Keratinocyte (primary cell): ENCODE measurements around the gene SGSM1. TPM values are rescaled to one million over a fixed set of nuclear protein-coding genes. Genes with fewer than 3 reads are reported as not detected.
"Not testable (repeated sequence)": the region's sequence is repeated elsewhere in the genome, so short reads cannot be mapped to it uniquely, and the experiment has no call there.

Source experiments
- DNase-seq: peaks from one replicate; pipeline ENCODE4 v3.0.0-alpha.2; 2011; ENCODE audit warnings: low read depth, missing footprints, low spot score
- FAIRE-seq: peaks from 2 replicates; lab custom pipeline; 2011; peaks lifted over from hg19 to GRCh38; lab: Jason Lieb, UNC
- H2AFZ ChIP-seq: 2 replicates; pipeline ENCODE4 v1.6.0; 2012; ENCODE audit warnings: low read length, control low read depth, inconsistent platforms; ENCODE audit not compliant: control insufficient read depth
- H3K27ac ChIP-seq: 2 replicates; pipeline ENCODE4 v1.5.1; 2011; ENCODE audit warnings: low read length; ENCODE audit not compliant: control insufficient read depth, insufficient read depth
- H3K27me3 ChIP-seq: 3 replicates; pipeline ENCODE4 v1.6.0; 2011; ENCODE audit warnings: low read length; ENCODE audit not compliant: control insufficient read depth, insufficient read depth; ENCODE audit errors: extremely low read depth
- H3K36me3 ChIP-seq, 2 experiments: 2 replicates in 1 of 2; 3 replicates in 1 of 2; pipeline ENCODE4 v1.5.1; 2011; ENCODE audit warnings: low read length in 2 of 2, mild to moderate bottlenecking in 1 of 2; ENCODE audit not compliant: control insufficient read depth in 2 of 2, insufficient read depth in 2 of 2; ENCODE audit errors: extremely low read depth in 1 of 2
- H3K4me1 ChIP-seq: 3 replicates; pipeline ENCODE4 v1.5.1; 2011; ENCODE audit warnings: low read length; ENCODE audit not compliant: control insufficient read depth, insufficient read depth; ENCODE audit errors: extremely low read depth
- H3K4me2 ChIP-seq: 3 replicates; pipeline ENCODE4 v1.6.0; 2011; ENCODE audit warnings: low read depth, low read length; ENCODE audit not compliant: control insufficient read depth, insufficient read depth; ENCODE audit errors: extremely low read depth
- H3K4me3 ChIP-seq, 3 experiments: fragments of 200-600 bp in 1 of 3; sonication (generic) in 1 of 3; 2 replicates in 2 of 3; 3 replicates in 1 of 3; pipeline ENCODE4 v1.5.1; 2011 to 2016; ENCODE audit warnings: low read length in 3 of 3, mild to moderate bottlenecking in 3 of 3, control low read depth in 2 of 3, inconsistent platforms in 1 of 3, low read depth in 1 of 3, mixed read lengths in 1 of 3, mixed run types in 1 of 3, moderate library complexity in 1 of 3; ENCODE audit not compliant: control insufficient read depth in 2 of 3, insufficient read depth in 2 of 3; ENCODE audit errors: extremely low read depth in 1 of 3
- H3K79me2 ChIP-seq: 2 replicates; pipeline ENCODE4 v1.6.0; 2012; ENCODE audit warnings: low read length; ENCODE audit not compliant: control insufficient read depth, insufficient read depth
- H3K9ac ChIP-seq: 3 replicates; pipeline ENCODE4 v1.6.0; 2011; ENCODE audit warnings: low read length; ENCODE audit not compliant: control insufficient read depth, insufficient read depth; ENCODE audit errors: extremely low read depth
- H3K9me1 ChIP-seq: 3 replicates; pipeline ENCODE4 v1.6.0; 2011; ENCODE audit warnings: low read length; ENCODE audit not compliant: control insufficient read depth, insufficient read depth; ENCODE audit errors: extremely low read depth
- H3K9me3 ChIP-seq: 2 replicates; pipeline ENCODE4 v1.5.1; 2012; ENCODE audit warnings: low read depth, low read length; ENCODE audit not compliant: control insufficient read depth
- H4K20me1 ChIP-seq: 3 replicates; pipeline ENCODE4 v1.6.0; 2011; ENCODE audit warnings: low read length; ENCODE audit not compliant: control insufficient read depth, insufficient read depth; ENCODE audit errors: extremely low read depth
- CTCF ChIP-seq, 3 experiments: IDR thresholded peaks in 1 of 3; conservative IDR thresholded peaks in 1 of 3; optimal IDR thresholded peaks in 1 of 3; 2 replicates in 2 of 3; 3 replicates in 1 of 3; pipeline versions ENCODE3 to v1.5.1; 2011; ENCODE audit warnings: low read length in 3 of 3, mild to moderate bottlenecking in 3 of 3, moderate library complexity in 2 of 3, control low read depth in 1 of 3, inconsistent platforms in 1 of 3; ENCODE audit not compliant: insufficient read depth in 2 of 3; ENCODE audit errors: extremely low read depth in 1 of 3
- EZH2 ChIP-seq: IDR thresholded peaks from one replicate; pipeline ENCODE4 v1.6.1; 2012; ENCODE audit warnings: inconsistent platforms, mild to moderate bottlenecking, low read length, moderate library complexity
- dilution Hi-C: fragments of 300-500 bp; cut with MboI; formaldehyde crosslinking; loops from one replicate; pipeline ENCODE4 v1.7.0; 2020; ENCODE audit warnings: low sequenced_read_pairs; ENCODE audit not compliant: extremely low pct_ligation_motif_present
- polyA plus RNA-seq, 5 experiments: library from polyadenylated mRNA; depleted of rRNA in 3 of 5; stranded (reverse) in 3 of 5; stranded (forward) in 1 of 5; unstranded in 1 of 5; fragments of >200 nt; gene quantifications; 1 replicate in 1 of 5; 2 replicates in 3 of 5; 3 replicates in 1 of 5; pipeline versions ENCODE4 v1.2.1 to v1.2.3, GENCODE V29; 2011 to 2012; ENCODE audit warnings: missing spikeins in 2 of 5, low read depth in 1 of 5, low replicate concordance in 1 of 5

Gene SGSM1
- polyA plus RNA-seq, 1 donor (not counting 4 experiments of a cell fraction or from before 2014, with no cell fraction given) = not detected

GRCh38 chr22:24901448-24901847, 95.4 kb downstream of the SGSM1 start:
- H2AFZ ChIP-seq = no peak overlapping the region
- DNase-seq (no peak), FAIRE-seq (no peak)
- no peak overlapping the region for H3K4me3 ChIP-seq
- H3K9ac ChIP-seq = no peak overlapping the region
- no peaks in the 10 kb centered on the region for H3K79me2 ChIP-seq
- no peaks in the 10 kb centered on the region for H4K20me1 ChIP-seq
- H3K4me1 ChIP-seq = no peaks in the 10 kb centered on the region
- dilution Hi-C loops = no loop called here
- H3K4me2 ChIP-seq = no peak overlapping the region
- no peak for TF ChIP-seq EZH2
- TF ChIP-seq CTCF (optimal IDR thresholded peaks at IDR 0.05 in 1 of 3, IDR thresholded peaks at IDR 0.05 in 1 of 3, conservative IDR thresholded peaks at IDR 0.05 in 1 of 3; ENCODE audit: extremely low read depth in 1 of 3, insufficient read depth in 2 of 3, low read length in 3 of 3) = no peak
- no peaks in the 10 kb centered on the region for H3K9me3 ChIP-seq
- H3K27me3 ChIP-seq = no peaks in the 10 kb centered on the region
- H3K27ac ChIP-seq = no peak overlapping the region
- no peaks in the 10 kb centered on the region for H3K36me3 ChIP-seq
- H3K9me1 ChIP-seq = no peaks in the 10 kb centered on the region

GRCh38 chr22:24905909-24906308, 99.9 kb downstream of the SGSM1 start:
- Histone ChIP-seq H3K27me3 (no peaks in the 10 kb centered on the region), H3K4me3 (no peak overlapping the region), H3K4me1 (no peaks in the 10 kb centered on the region), H3K9me3 (no peaks in the 10 kb centered on the region), H3K36me3 (no peaks in the 10 kb centered on the region), H3K4me2 (no peak overlapping the region), H4K20me1 (no peaks in the 10 kb centered on the region), H3K27ac (no peak overlapping the region), H3K9me1 (no peaks in the 10 kb centered on the region), H3K79me2 (no peaks in the 10 kb centered on the region), H2AFZ (no peak overlapping the region), H3K9ac (no peak overlapping the region)
- no peak for DNase-seq
- dilution Hi-C loops = no loop called here
- FAIRE-seq = no peak
- no peak for TF ChIP-seq CTCF (optimal IDR thresholded peaks at IDR 0.05 in 1 of 3, IDR thresholded peaks at IDR 0.05 in 1 of 3, conservative IDR thresholded peaks at IDR 0.05 in 1 of 3; ENCODE audit: extremely low read depth in 1 of 3, insufficient read depth in 2 of 3, low read length in 3 of 3)
- no peak for TF ChIP-seq EZH2

GRCh38 chr22:24907101-24907500, 101.1 kb downstream of the SGSM1 start:
- FAIRE-seq, H3K4me1 ChIP-seq, H3K79me2 ChIP-seq, H3K9me3 ChIP-seq, H3K27me3 ChIP-seq, H3K9me1 ChIP-seq, H3K36me3 ChIP-seq, DNase-seq, H2AFZ ChIP-seq, H3K9ac ChIP-seq, H3K4me3 ChIP-seq, H3K27ac ChIP-seq, H3K4me2 ChIP-seq, H4K20me1 ChIP-seq, dilution Hi-C loops: not testable (repeated sequence)
